ENCODE measurements around the gene APOBEC3C.
"Not testable (repeated sequence)": the region's sequence is repeated elsewhere in the genome, so short reads cannot be mapped to it uniquely, and the experiment has no call there.

The APOBEC3C gene

GRCh38 chr22:39020021-39020651 lies 6.1 kb downstream of the APOBEC3C start:
- not testable (repeated sequence) for DNase-seq (ENCODE audit: low read depth)

- no peak for DNase-seq (ENCODE audit: low read depth)
These were observed 7.6 kb downstream of the APOBEC3C start for GRCh38 chr22:39021552-39022250.

GRCh38 chr22:39024519-39025308 lies 10.7 kb downstream of the APOBEC3C start:
- DNase-seq (ENCODE audit: low read depth): no peak

GRCh38 chr22:39026509-39027150 lies 12.6 kb downstream of the APOBEC3C start:
- DNase-seq (ENCODE audit: low read depth): no peak

- no peak for DNase-seq (ENCODE audit: low read depth)
These were observed 13.7 kb downstream of the APOBEC3C start for GRCh38 chr22:39027717-39028116.

GRCh38 chr22:39028281-39028680 lies 14.2 kb downstream of the APOBEC3C start:
- no peak for DNase-seq (ENCODE audit: low read depth)

GRCh38 chr22:39029227-39029626 lies 15.2 kb downstream of the APOBEC3C start:
- DNase-seq (ENCODE audit: low read depth): no peak

GRCh38 chr22:39030705-39031104 lies 16.6 kb downstream of the APOBEC3C start:
- DNase-seq (ENCODE audit: low read depth): no peak

GRCh38 chr22:39031434-39032295 lies 17.6 kb downstream of the APOBEC3C start:
- DNase-seq (ENCODE audit: low read depth): not testable (repeated sequence)

- DNase-seq (ENCODE audit: low read depth): not testable (repeated sequence)
These were observed 23.0 kb downstream of the APOBEC3C start for GRCh38 chr22:39037071-39037470.

- DNase-seq (ENCODE audit: low read depth): no peak
These were observed 25.5 kb downstream of the APOBEC3C start for GRCh38 chr22:39039306-39040126.

- DNase-seq (ENCODE audit: low read depth): not testable (repeated sequence)
These were observed 26.1 kb downstream of the APOBEC3C start for GRCh38 chr22:39040155-39040537.

- DNase-seq (ENCODE audit: low read depth): not testable (repeated sequence)
These were observed 26.7 kb downstream of the APOBEC3C start, which contains the start of gene APOBEC3F for GRCh38 chr22:39040538-39041296. TSS of gene APOBEC3F (plus strand) at chr22:39040864. CDS start at chr22:39040961, 97 bp downstream.

- no peak for DNase-seq (ENCODE audit: low read depth)
These were observed 27.9 kb downstream of the APOBEC3C start for GRCh38 chr22:39041908-39042307.

- DNase-seq (ENCODE audit: low read depth): not testable (repeated sequence)
These were observed 29.0 kb downstream of the APOBEC3C start for GRCh38 chr22:39043063-39043462.

GRCh38 chr22:39045136-39045535 lies 31.1 kb downstream of the APOBEC3C start:
- not testable (repeated sequence) for DNase-seq (ENCODE audit: low read depth)

- not testable (repeated sequence) for DNase-seq (ENCODE audit: low read depth)
These were observed 35.4 kb downstream of the APOBEC3C start for GRCh38 chr22:39049486-39049885.

- not testable (repeated sequence) for DNase-seq (ENCODE audit: low read depth)
These were observed 37.9 kb downstream of the APOBEC3C start for GRCh38 chr22:39051844-39052495.

GRCh38 chr22:39055658-39056057 lies 41.6 kb downstream of the APOBEC3C start:
- DNase-seq (ENCODE audit: low read depth): no peak

Measured in stimulated activated CD8-positive, alpha-beta memory T cell treated with anti-CD3 and anti-CD28 coated beads, Interleukin-7, amount 100 ng/mL, for 24 hours (primary cell).